PC-9 (cell line): ENCODE results near the gene C1orf226. TPM values are rescaled to one million over a fixed set of nuclear protein-coding genes. Genes with fewer than 3 reads are reported as not detected.

Experiments
- BruUV-seq: library from RNA; stranded (reverse); fragments of 400-500 nt; replicated peaks from 2 replicates; lab custom pipeline; 2021; lab: Mats Ljungman, UMichigan
- CTCF ChIA-PET: fragments of 300-600 bp; sonication (Branson Sonifier 250); formaldehyde crosslinking; loops from one replicate; lab custom pipeline; 2022; ENCODE audit warnings: antibody characterized with exemption; lab: Charles Lee
- POLR2A ChIA-PET: fragments of 300-600 bp; sonication (Branson Sonifier 250); formaldehyde crosslinking; loops from one replicate; lab custom pipeline; 2022; ENCODE audit warnings: antibody characterized with exemption; ENCODE audit not compliant: unreplicated experiment; lab: Charles Lee
- DNase-seq, 2 experiments: peaks; one replicate each; pipeline versions ENCODE4 v3.0.0 to v3.0.0-alpha.2; 2015 to 2022; ENCODE audit warnings: mixed read lengths in 1 of 2
- H2AFZ ChIP-seq: fragments of 200-600 bp; sonication (generic); 2 replicates; pipeline ENCODE4 v1.8.1; 2017; ENCODE audit warnings: antibody characterized with exemption
- H3F3A ChIP-seq: fragments of 200-600 bp; sonication (generic); 2 replicates; pipeline ENCODE4 v1.8.1; 2017; ENCODE audit warnings: antibody characterized with exemption, mild to moderate bottlenecking, low read depth; ENCODE audit not compliant: insufficient read depth
- H3K27ac ChIP-seq: fragments of 200-600 bp; sonication (generic); 2 replicates; pipeline ENCODE4 v1.6.1; 2016; ENCODE audit warnings: mixed run types
- H3K27me3 ChIP-seq: fragments of 200-600 bp; sonication (generic); 2 replicates; pipeline ENCODE4 v1.6.1; 2016; ENCODE audit warnings: low read depth, mixed run types; ENCODE audit not compliant: insufficient read depth
- H3K36me3 ChIP-seq: fragments of 200-600 bp; sonication (generic); 2 replicates; pipeline ENCODE4 v1.6.1; 2016; ENCODE audit warnings: low read depth, mixed run types
- H3K4me1 ChIP-seq: fragments of 200-600 bp; sonication (generic); replicated peaks from 2 replicates; pipeline ENCODE4 v1.6.1; 2016; ENCODE audit warnings: mixed run types; ENCODE audit not compliant: insufficient read depth
- H3K4me2 ChIP-seq: fragments of 200-600 bp; sonication (generic); 2 replicates; pipeline ENCODE4 v1.6.1; 2017; ENCODE audit warnings: mixed run types
- H3K4me3 ChIP-seq: fragments of 200-600 bp; sonication (generic); 2 replicates; pipeline ENCODE4 v1.6.1; 2016; ENCODE audit warnings: mixed run types
- H3K79me2 ChIP-seq: fragments of 200-600 bp; sonication (generic); 2 replicates; pipeline ENCODE4 v1.6.1; 2017; ENCODE audit warnings: low read depth, mixed run types
- H3K9me2 ChIP-seq: fragments of 200-600 bp; sonication (generic); 2 replicates; pipeline ENCODE4 v1.8.1; 2017; ENCODE audit warnings: mild to moderate bottlenecking; ENCODE audit not compliant: insufficient read depth
- H3K9me3 ChIP-seq: fragments of 200-600 bp; sonication (generic); 2 replicates; pipeline ENCODE4 v1.8.1; 2016; ENCODE audit warnings: low read depth; ENCODE audit not compliant: insufficient read depth
- H4K20me1 ChIP-seq: fragments of 200-600 bp; sonication (generic); 2 replicates; pipeline ENCODE4 v1.8.1; 2017; ENCODE audit not compliant: insufficient read depth
- EZH2 ChIP-seq: fragments of 200-600 bp; sonication (generic); IDR thresholded peaks from 2 replicates; pipeline ENCODE4 v1.8.0; 2017; ENCODE audit warnings: antibody characterized with exemption, low read depth
- intact Hi-C: fragments of 100-400 bp; cut with micrococcal nuclease; formaldehyde crosslinking; loops from one replicate; pipeline ENCODE4 v1.10.0; 2022; ENCODE audit not compliant: unreplicated experiment
- total RNA-seq: library from RNA; stranded (reverse); gene quantifications from 2 replicates; pipeline ENCODE4 v1.2.3, GENCODE V29; 2021
- TF ChIP-seq, protein P1 (sequence below): fragments of 200-600 bp; sonication (generic); conservative IDR thresholded peaks from 2 replicates; pipeline ENCODE4 v1.6.1; 2017; ENCODE audit warnings: mixed run types, antibody characterized with exemption, mild to moderate bottlenecking, moderate library complexity

C1orf226 gene
- total RNA-seq, 1 experiment from 2014 or later, result 10.5 TPM

DNA sequence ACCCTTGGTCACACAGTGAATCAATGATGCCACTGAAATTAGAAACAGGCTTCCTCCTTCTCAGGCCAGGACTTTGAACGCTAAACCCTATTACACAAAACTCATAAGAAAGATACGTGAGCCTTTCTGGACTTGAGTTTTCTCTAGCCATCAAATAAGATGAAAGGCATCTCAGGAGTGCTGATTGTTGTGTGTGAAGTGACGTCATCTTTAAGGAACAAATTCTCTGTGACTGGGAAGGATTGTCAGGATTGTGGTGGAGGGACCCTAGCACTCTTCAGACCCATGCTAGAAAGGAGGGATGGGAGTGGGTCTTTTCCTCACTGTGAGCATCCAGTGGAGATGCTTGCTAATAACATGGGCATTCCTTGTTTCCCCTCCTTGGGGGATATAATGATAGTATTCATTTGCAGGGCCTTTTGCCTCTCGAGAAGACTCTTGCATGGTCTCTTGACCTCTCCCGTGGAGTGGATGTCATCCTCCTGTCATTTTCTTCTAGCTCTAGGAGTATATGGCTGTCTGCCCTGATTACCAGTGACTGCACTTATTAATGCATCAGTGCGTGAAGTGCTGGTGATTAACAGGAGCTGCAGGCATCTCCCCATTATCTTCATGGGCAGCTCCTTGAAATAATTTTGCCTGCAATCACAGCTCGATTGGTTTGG is 44.8 kb upstream of the C1orf226 start:
- H4K20me1 ChIP-seq, result no peaks in the 10 kb centered on the region
- no peak overlapping the region for H3K4me2 ChIP-seq
- TF ChIP-seq, protein P1, sequence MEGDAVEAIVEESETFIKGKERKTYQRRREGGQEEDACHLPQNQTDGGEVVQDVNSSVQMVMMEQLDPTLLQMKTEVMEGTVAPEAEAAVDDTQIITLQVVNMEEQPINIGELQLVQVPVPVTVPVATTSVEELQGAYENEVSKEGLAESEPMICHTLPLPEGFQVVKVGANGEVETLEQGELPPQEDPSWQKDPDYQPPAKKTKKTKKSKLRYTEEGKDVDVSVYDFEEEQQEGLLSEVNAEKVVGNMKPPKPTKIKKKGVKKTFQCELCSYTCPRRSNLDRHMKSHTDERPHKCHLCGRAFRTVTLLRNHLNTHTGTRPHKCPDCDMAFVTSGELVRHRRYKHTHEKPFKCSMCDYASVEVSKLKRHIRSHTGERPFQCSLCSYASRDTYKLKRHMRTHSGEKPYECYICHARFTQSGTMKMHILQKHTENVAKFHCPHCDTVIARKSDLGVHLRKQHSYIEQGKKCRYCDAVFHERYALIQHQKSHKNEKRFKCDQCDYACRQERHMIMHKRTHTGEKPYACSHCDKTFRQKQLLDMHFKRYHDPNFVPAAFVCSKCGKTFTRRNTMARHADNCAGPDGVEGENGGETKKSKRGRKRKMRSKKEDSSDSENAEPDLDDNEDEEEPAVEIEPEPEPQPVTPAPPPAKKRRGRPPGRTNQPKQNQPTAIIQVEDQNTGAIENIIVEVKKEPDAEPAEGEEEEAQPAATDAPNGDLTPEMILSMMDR, result no peak
- TF ChIP-seq EZH2, result no peak
- H3F3A ChIP-seq, result no peaks in the 10 kb centered on the region; the same call in 1 of the 2 replicates
- H3K4me3 ChIP-seq, result no peak overlapping the region
- no peaks in the 10 kb centered on the region for H3K9me3 ChIP-seq
- no peaks in the 10 kb centered on the region for H3K4me1 ChIP-seq
- no peaks in the 10 kb centered on the region for H3K27me3 ChIP-seq
- CTCF ChIA-PET, result no interaction called here
- 0 out of 2 replicates have a peak, but pooled peaks cover 9% of the 10 kb centered on the region for H3K36me3 ChIP-seq
- DNase-seq, result no peak
- POLR2A ChIA-PET, result no interaction called here
- H2AFZ ChIP-seq, result no peak overlapping the region
- no peaks in the 10 kb centered on the region for H3K9me2 ChIP-seq
- H3K79me2 ChIP-seq, result no peaks in the 10 kb centered on the region
- intact Hi-C loops, result no loop called here
- no peak overlapping the region for H3K27ac ChIP-seq
- no TSS peak for BruUV-seq

DNA sequence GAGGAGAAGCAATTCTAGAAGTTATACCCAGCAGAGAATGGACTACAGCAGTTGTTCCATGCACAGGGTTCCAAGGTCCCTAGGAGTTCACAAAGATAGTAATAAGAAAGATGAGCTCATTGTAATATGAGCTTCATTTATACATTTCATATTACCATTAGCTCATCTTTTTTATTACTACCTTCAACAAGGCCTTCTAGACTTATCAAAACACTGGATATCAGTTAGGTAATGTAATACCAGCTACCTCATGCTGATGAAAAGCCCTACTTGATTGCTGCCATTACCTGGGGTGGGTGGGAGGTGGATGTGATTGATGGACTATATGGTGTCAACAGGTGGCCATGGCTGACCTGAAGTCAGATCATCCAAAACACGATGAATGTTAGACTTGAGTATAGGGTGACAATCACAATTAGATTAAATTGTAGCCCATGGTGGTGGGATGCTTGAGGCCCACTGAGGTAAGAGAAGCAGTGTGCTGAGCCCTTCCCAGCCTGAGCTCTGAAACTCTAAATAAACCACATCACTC is 39.0 kb upstream of the C1orf226 start:
- Histone ChIP-seq H3K9me3 (no peaks in the 10 kb centered on the region), H3F3A (peaks cover 10% of the 10 kb centered on the region; the same call in 1 of the 2 replicates), H2AFZ (no peak overlapping the region), H3K36me3 (peaks cover 11% of the 10 kb centered on the region), H3K27ac (no peak overlapping the region), H3K4me2 (no peak overlapping the region), H3K79me2 (no peaks in the 10 kb centered on the region), H3K4me3 (no peak overlapping the region), H3K4me1 (peaks cover 12% of the 10 kb centered on the region), H4K20me1 (no peaks in the 10 kb centered on the region), H3K9me2 (no peaks in the 10 kb centered on the region), H3K27me3 (no peaks in the 10 kb centered on the region)
- no TSS peak for BruUV-seq
- intact Hi-C loops, result no loop called here
- CTCF ChIA-PET, result no interaction called here
- TF ChIP-seq, protein P1, result no peak
- TF ChIP-seq EZH2, result no peak
- POLR2A ChIA-PET, result no interaction called here
- DNase-seq, result no peak

DNA sequence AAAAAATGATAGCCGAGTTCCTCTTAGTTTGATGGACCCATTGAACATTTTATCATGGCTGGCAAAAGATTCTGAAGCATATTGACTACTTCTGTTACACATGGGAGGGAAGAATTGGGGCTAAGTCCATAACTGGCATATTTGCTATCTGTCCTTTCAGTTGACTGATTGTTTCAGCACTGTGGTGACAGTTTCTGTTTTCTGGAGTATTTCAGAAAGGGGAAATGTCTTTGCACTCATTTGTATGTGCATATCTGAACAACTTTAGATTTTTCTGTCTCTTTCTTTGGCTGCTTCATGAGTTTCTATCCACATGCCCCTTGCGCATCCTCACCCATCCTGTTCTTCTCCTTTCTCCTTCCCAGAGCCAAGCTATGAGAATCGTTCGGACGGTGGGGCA is 38.1 kb upstream of the C1orf226 start:
- H3K27ac ChIP-seq, result no peak overlapping the region
- no TSS peak for BruUV-seq
- no peaks in the 10 kb centered on the region for H3K27me3 ChIP-seq
- no peaks in the 10 kb centered on the region for H3K79me2 ChIP-seq
- POLR2A ChIA-PET, result interaction anchor here (0.7 kb wide), 1 partner anchor 190 kb away, joined by 4 read pairs; no protein-coding TSS in a partner anchor
- H3F3A ChIP-seq, result peaks cover 16% of the 10 kb centered on the region; the same call in 1 of the 2 replicates
- CTCF ChIA-PET, result no interaction called here
- intact Hi-C loops, result no loop called here
- peaks cover 22% of the 10 kb centered on the region for H3K4me1 ChIP-seq
- H3K4me3 ChIP-seq, result no peak overlapping the region
- no peaks in the 10 kb centered on the region for H3K9me2 ChIP-seq
- H3K36me3 ChIP-seq, result peaks cover 17% of the 10 kb centered on the region
- TF ChIP-seq EZH2, result no peak
- TF ChIP-seq, protein P1, result no peak
- no peak overlapping the region for H2AFZ ChIP-seq
- no peak overlapping the region for H3K4me2 ChIP-seq
- no peak for DNase-seq
- H3K9me3 ChIP-seq, result no peaks in the 10 kb centered on the region
- no peaks in the 10 kb centered on the region for H4K20me1 ChIP-seq
